ENCODE measurements around the gene XCR1.

DNA sequence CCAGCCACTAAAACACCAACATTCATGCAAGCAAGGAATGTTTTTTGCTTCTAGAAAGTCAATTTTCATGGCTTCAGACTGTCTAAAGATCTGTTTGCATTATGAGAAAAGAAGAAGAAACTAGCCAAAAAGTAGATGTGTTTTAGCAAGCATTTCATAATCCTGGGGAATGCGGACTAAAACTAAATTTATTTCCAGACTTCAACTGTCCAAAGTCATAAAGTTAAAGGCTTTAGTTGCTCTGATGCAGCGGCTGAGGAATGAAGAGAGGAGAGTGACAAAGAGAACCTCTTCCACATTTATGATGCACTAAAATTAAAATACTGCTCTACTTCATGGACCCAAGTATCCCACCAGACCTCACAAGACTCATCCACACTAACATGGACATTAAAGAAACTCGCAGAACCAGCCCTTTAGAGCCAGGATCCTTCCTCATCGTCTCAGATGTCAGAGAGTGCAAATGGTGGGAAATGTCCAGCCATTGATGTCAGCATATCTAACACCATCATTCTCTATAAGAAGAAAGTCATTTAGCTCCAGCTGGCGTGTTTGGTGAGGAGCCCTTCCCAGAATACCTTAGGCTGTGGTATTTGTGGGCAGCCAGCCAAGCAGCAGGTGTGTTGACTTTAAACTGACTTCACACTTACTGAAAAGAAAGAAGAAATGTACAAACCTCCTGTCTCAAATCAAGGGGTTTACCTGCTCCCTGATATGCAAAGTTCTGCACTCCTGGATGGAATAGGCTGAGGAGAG is 49.1 kb downstream of the XCR1 start:
- TF ChIP-seq, protein P1, sequence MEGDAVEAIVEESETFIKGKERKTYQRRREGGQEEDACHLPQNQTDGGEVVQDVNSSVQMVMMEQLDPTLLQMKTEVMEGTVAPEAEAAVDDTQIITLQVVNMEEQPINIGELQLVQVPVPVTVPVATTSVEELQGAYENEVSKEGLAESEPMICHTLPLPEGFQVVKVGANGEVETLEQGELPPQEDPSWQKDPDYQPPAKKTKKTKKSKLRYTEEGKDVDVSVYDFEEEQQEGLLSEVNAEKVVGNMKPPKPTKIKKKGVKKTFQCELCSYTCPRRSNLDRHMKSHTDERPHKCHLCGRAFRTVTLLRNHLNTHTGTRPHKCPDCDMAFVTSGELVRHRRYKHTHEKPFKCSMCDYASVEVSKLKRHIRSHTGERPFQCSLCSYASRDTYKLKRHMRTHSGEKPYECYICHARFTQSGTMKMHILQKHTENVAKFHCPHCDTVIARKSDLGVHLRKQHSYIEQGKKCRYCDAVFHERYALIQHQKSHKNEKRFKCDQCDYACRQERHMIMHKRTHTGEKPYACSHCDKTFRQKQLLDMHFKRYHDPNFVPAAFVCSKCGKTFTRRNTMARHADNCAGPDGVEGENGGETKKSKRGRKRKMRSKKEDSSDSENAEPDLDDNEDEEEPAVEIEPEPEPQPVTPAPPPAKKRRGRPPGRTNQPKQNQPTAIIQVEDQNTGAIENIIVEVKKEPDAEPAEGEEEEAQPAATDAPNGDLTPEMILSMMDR (IDR thresholded peaks at IDR 0.05): no peak
- TF ChIP-seq POLR2A (IDR thresholded peaks at IDR 0.05): no peak
